Measurements from ENCODE around the gene MTHFS.

MTHFS gene

GRCh38 chr15:79887054-79887930, 9.5 kb downstream of the MTHFS start:
- peaks cover 3% of the 10 kb centered on the region for H3K36me3 ChIP-seq (ENCODE audit: control insufficient read depth, insufficient read depth, low read length)

GRCh38 chr15:79886124-79886523, 10.7 kb downstream of the MTHFS start:
- Histone ChIP-seq H3K9me3 (ENCODE audit: control insufficient read depth, insufficient read depth, low read length) (no peaks in the 10 kb centered on the region), H3K4me3 (ENCODE audit: low read depth, low read length) (no peak overlapping the region), H3K9ac (ENCODE audit: low read depth, low read length) (no peak overlapping the region), H3K36me3 (ENCODE audit: control insufficient read depth, insufficient read depth, low read length) (peaks cover 3% of the 10 kb centered on the region), H3K27me3 (ENCODE audit: control insufficient read depth, insufficient read depth, low read length) (no peaks in the 10 kb centered on the region), H3K4me1 (ENCODE audit: control insufficient read depth, insufficient read depth, low read length) (no peaks in the 10 kb centered on the region)

More at GRCh38 chr15:79887054-79887930, 9.5 kb downstream of the MTHFS start:
- H3K4me1 ChIP-seq (ENCODE audit: control insufficient read depth, insufficient read depth, low read length): no peaks in the 10 kb centered on the region
- H3K9ac ChIP-seq (ENCODE audit: low read depth, low read length): no peak overlapping the region
- H3K4me3 ChIP-seq (ENCODE audit: low read depth, low read length): no peak overlapping the region
- no peaks in the 10 kb centered on the region for H3K27me3 ChIP-seq (ENCODE audit: control insufficient read depth, insufficient read depth, low read length)
- no peaks in the 10 kb centered on the region for H3K9me3 ChIP-seq (ENCODE audit: control insufficient read depth, insufficient read depth, low read length)

- H3K9me3 ChIP-seq (ENCODE audit: control insufficient read depth, insufficient read depth, low read length): no peaks in the 10 kb centered on the region
- no peaks in the 10 kb centered on the region for H3K4me1 ChIP-seq (ENCODE audit: control insufficient read depth, insufficient read depth, low read length)
- H3K4me3 ChIP-seq (ENCODE audit: low read depth, low read length): no peak overlapping the region
- peaks cover 3% of the 10 kb centered on the region for H3K36me3 ChIP-seq (ENCODE audit: control insufficient read depth, insufficient read depth, low read length)
- H3K27me3 ChIP-seq (ENCODE audit: control insufficient read depth, insufficient read depth, low read length): no peaks in the 10 kb centered on the region
- H3K9ac ChIP-seq (ENCODE audit: low read depth, low read length): no peak overlapping the region
These were observed 12.6 kb downstream of the MTHFS start for GRCh38 chr15:79884204-79884596.

- Histone ChIP-seq H3K36me3 (ENCODE audit: control insufficient read depth, insufficient read depth, low read length) (peaks cover 3% of the 10 kb centered on the region), H3K4me3 (ENCODE audit: low read depth, low read length) (no peak overlapping the region), H3K9ac (ENCODE audit: low read depth, low read length) (no peak overlapping the region), H3K9me3 (ENCODE audit: control insufficient read depth, insufficient read depth, low read length) (no peaks in the 10 kb centered on the region), H3K27me3 (ENCODE audit: control insufficient read depth, insufficient read depth, low read length) (no peaks in the 10 kb centered on the region), H3K4me1 (ENCODE audit: control insufficient read depth, insufficient read depth, low read length) (no peaks in the 10 kb centered on the region)
These were observed 13.1 kb downstream of the MTHFS start for GRCh38 chr15:79883579-79884203.

- H3K4me3 ChIP-seq (ENCODE audit: low read depth, low read length): no peak overlapping the region
- H3K36me3 ChIP-seq (ENCODE audit: control insufficient read depth, insufficient read depth, low read length): peaks cover 3% of the 10 kb centered on the region
- no peaks in the 10 kb centered on the region for H3K4me1 ChIP-seq (ENCODE audit: control insufficient read depth, insufficient read depth, low read length)
- no peak overlapping the region for H3K9ac ChIP-seq (ENCODE audit: low read depth, low read length)
- peaks cover 7% of the 10 kb centered on the region for H3K9me3 ChIP-seq (ENCODE audit: control insufficient read depth, insufficient read depth, low read length)
- no peaks in the 10 kb centered on the region for H3K27me3 ChIP-seq (ENCODE audit: control insufficient read depth, insufficient read depth, low read length)
These were observed 15.1 kb downstream of the MTHFS start for GRCh38 chr15:79881668-79882067.

- peaks cover 3% of the 10 kb centered on the region for H3K36me3 ChIP-seq (ENCODE audit: control insufficient read depth, insufficient read depth, low read length)
- H3K9me3 ChIP-seq (ENCODE audit: control insufficient read depth, insufficient read depth, low read length): peaks cover 7% of the 10 kb centered on the region
- no peak overlapping the region for H3K4me3 ChIP-seq (ENCODE audit: low read depth, low read length)
- no peaks in the 10 kb centered on the region for H3K4me1 ChIP-seq (ENCODE audit: control insufficient read depth, insufficient read depth, low read length)
- no peaks in the 10 kb centered on the region for H3K27me3 ChIP-seq (ENCODE audit: control insufficient read depth, insufficient read depth, low read length)
- H3K9ac ChIP-seq (ENCODE audit: low read depth, low read length): no peak overlapping the region
These were observed 15.6 kb downstream of the MTHFS start for GRCh38 chr15:79881254-79881653.

GRCh38 chr15:79878078-79878705, 18.6 kb downstream of the MTHFS start:
- Histone ChIP-seq H3K4me1 (ENCODE audit: control insufficient read depth, insufficient read depth, low read length) (no peaks in the 10 kb centered on the region), H3K36me3 (ENCODE audit: control insufficient read depth, insufficient read depth, low read length) (peaks cover 3% of the 10 kb centered on the region), H3K4me3 (ENCODE audit: low read depth, low read length) (no peak overlapping the region)

GRCh38 chr15:79875213-79875612, 21.6 kb downstream of the MTHFS start:
- H3K36me3 ChIP-seq (ENCODE audit: control insufficient read depth, insufficient read depth, low read length): no peaks in the 10 kb centered on the region
- no peak overlapping the region for H3K9ac ChIP-seq (ENCODE audit: low read depth, low read length)
- no peak overlapping the region for H3K4me3 ChIP-seq (ENCODE audit: low read depth, low read length)
- no peaks in the 10 kb centered on the region for H3K4me1 ChIP-seq (ENCODE audit: control insufficient read depth, insufficient read depth, low read length)
- peaks cover 7% of the 10 kb centered on the region for H3K9me3 ChIP-seq (ENCODE audit: control insufficient read depth, insufficient read depth, low read length)
- H3K27me3 ChIP-seq (ENCODE audit: control insufficient read depth, insufficient read depth, low read length): no peaks in the 10 kb centered on the region

More at GRCh38 chr15:79878078-79878705, 18.6 kb downstream of the MTHFS start:
- Histone ChIP-seq H3K9ac (ENCODE audit: low read depth, low read length) (no peak overlapping the region), H3K9me3 (ENCODE audit: control insufficient read depth, insufficient read depth, low read length) (peaks cover 7% of the 10 kb centered on the region), H3K27me3 (ENCODE audit: control insufficient read depth, insufficient read depth, low read length) (no peaks in the 10 kb centered on the region)

GRCh38 chr15:79874242-79874641, 22.6 kb downstream of the MTHFS start:
- Histone ChIP-seq H3K9ac (ENCODE audit: low read depth, low read length) (no peak overlapping the region), H3K9me3 (ENCODE audit: control insufficient read depth, insufficient read depth, low read length) (peaks cover 7% of the 10 kb centered on the region), H3K4me1 (ENCODE audit: control insufficient read depth, insufficient read depth, low read length) (no peaks in the 10 kb centered on the region), H3K4me3 (ENCODE audit: low read depth, low read length) (no peak overlapping the region), H3K36me3 (ENCODE audit: control insufficient read depth, insufficient read depth, low read length) (no peaks in the 10 kb centered on the region), H3K27me3 (ENCODE audit: control insufficient read depth, insufficient read depth, low read length) (no peaks in the 10 kb centered on the region)

GRCh38 chr15:79872358-79873017, 24.3 kb downstream of the MTHFS start:
- Histone ChIP-seq H3K9me3 (ENCODE audit: control insufficient read depth, insufficient read depth, low read length) (no peaks in the 10 kb centered on the region), H3K27me3 (ENCODE audit: control insufficient read depth, insufficient read depth, low read length) (no peaks in the 10 kb centered on the region)

GRCh38 chr15:79868554-79868953, 28.3 kb downstream of the MTHFS start:
- Histone ChIP-seq H3K9ac (ENCODE audit: low read depth, low read length) (no peak overlapping the region), H3K27me3 (ENCODE audit: control insufficient read depth, insufficient read depth, low read length) (no peaks in the 10 kb centered on the region), H3K9me3 (ENCODE audit: control insufficient read depth, insufficient read depth, low read length) (no peaks in the 10 kb centered on the region), H3K4me1 (ENCODE audit: control insufficient read depth, insufficient read depth, low read length) (no peaks in the 10 kb centered on the region), H3K4me3 (ENCODE audit: low read depth, low read length) (no peak overlapping the region), H3K36me3 (ENCODE audit: control insufficient read depth, insufficient read depth, low read length) (peaks cover 3% of the 10 kb centered on the region)

More at GRCh38 chr15:79872358-79873017, 24.3 kb downstream of the MTHFS start:
- Histone ChIP-seq H3K36me3 (ENCODE audit: control insufficient read depth, insufficient read depth, low read length) (no peaks in the 10 kb centered on the region), H3K9ac (ENCODE audit: low read depth, low read length) (no peak overlapping the region), H3K4me3 (ENCODE audit: low read depth, low read length) (no peak overlapping the region), H3K4me1 (ENCODE audit: control insufficient read depth, insufficient read depth, low read length) (no peaks in the 10 kb centered on the region)
